GM21619 (cell line): ENCODE data around the gene DIO1.
"Not testable (repeated sequence)": the region's sequence is repeated elsewhere in the genome, so short reads cannot be mapped to it uniquely, and the experiment has no call there.

ENCODE experiments used
- ATAC-seq: cut with Tn5 transposase; IDR thresholded peaks from one replicate; pipeline ENCODE4 v1.9.1; 2021; ENCODE audit not compliant: unreplicated experiment

The DIO1 gene

DNA sequence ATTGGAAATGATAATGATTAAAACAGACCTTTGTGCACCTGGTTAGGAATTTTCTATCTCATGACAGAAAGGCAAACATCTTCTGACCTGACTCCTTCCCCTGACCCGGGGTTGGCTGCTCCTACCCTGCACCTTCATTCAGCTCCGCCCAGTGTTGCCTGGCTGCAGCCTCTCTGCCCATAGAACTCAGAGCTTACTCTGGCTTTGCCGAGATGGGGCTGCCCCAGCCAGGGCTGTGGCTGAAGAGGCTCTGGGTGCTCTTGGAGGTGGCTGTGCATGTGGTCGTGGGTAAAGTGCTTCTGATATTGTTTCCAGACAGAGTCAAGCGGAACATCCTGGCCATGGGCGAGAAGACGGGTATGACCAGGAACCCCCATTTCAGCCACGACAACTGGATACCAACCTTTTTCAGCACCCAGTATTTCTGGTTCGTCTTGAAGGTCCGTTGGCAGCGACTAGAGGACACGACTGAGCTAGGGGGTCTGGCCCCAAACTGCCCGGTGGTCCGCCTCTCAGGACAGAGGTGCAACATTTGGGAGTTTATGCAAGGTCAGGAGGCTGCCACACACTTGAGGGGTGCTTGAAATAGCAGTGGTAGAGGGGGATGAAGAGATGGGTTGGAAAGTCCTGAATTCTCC is at the start of gene DIO1:
DIO1 (plus strand) TSS at position 189 of the 638 bp plus-strand sequence; CDS start at position 213, 24 bp downstream.
- no peak for ATAC-seq

DNA sequence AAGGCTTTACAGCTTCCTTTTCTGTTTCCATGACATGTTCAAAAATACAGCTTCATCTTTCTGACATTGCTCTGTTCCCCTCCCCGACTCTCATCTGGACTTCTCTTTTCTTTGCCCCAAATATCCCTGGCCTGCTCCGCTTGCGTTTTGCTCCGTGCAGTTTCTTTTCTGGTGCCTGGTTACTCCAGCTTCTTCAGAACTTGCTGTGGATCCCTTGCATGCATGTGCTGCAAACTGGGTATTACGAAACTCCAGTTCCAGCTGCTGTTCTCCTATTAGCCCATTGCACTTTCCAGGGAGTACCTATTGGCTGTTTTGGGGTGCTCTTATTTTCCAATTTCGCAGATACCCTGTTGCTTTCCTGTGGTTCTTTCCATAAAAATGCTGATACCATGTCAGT is 46.0 kb upstream of the DIO1 start:
- no peak for ATAC-seq

DNA sequence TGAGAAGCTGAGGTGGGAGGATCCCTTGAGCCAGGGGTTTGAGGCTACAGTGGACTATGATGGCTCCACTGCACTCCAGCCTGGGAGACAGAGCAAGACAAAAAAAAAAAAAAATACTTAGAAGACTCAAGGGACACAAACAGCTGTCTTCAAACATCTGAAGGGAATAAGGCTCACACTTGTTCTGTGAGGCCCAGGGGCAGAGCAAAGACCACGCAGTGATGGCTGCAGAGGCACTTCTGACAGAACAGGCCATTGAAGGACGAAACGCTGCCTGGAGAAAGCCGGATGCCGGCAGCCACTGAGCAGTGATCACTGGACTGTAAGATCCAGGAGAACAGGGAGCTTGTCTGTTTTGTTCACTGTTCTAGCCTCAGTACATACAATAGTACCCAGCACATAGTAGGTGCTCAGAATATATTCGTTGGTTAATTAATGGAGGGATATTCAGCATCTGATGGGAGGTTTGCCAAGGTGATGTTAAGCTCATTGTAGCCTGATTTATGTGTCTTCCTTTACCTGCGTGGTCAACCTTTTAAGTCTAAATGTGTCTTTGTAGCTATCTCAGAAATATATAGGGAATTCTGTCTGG is 43.8 kb upstream of the DIO1 start:
- ATAC-seq: no peak

DNA sequence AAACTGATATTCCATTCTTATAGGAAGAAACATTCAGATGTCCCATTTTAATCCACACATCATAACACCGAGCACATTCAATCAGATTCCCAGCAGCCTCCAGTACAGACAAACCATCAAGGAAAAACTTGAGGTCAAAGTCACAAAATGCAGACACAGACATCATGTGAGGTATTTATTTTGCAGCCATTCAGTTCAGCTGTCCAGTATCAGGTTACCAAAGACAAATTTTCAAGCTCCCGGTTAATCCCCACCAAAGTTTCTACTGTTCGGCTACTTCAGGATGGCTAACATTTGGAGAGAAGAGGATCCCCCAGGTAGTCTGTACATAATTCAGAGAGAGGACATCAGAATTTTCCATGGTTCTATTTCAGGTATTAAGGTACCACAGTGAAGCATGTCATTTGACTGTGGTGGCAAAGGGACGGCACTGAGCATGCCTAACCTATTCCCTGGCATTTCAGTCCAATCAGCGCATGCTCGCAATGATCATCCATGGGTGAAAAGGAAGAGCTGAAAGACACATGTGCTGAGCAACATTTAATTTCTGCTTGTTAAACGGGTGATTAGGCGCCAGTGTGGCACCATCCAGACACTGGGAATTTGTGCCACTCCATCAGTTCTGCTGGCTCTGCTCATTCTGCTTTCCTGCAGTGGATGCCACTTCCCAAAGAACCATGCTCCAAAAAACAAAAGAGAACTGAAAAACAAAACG is 42.3 kb upstream of the DIO1 start:
- ATAC-seq: no peak

DNA sequence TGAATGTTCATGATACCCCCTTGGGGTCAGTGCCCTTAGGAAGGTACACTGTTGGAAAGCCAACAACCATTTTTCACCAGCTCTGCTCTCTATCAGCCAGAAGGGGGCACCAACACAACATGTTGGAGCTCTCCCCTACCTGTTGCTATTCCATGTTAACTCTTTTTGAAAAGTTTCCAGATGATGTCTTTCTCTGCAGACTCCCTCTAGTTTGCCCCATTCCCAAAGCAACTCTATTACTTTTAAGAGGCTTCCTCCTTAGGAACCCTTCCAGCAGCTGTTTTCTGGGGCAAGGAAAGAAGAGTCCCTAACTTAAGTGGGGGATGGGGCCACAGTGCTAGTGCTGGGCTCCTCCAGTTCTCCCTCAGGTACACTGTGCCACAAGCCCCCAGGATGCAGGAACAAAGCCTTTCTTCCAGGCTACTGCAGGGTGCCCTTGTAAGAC is 33.0 kb upstream of the DIO1 start:
- peak; percentile 67 for ATAC-seq

DNA sequence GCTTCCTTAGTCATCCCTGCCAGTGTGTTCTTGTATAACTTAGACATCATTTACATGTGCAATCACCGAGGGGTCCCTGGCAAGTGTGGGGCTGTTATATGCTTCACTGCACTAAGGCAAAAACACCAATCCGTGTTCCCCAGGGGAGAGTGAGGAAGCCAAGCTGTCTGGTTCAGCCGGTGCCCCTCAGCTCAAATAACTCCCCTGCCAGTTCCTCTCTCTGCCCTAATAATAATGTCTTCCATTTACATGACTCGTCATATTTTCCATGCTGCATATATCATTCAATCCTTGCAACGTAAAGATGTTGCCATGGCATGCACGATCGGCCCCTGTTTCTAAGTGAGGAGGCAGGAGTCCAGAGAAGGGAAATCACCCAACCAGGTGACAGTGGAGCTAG is 31.5 kb upstream of the DIO1 start:
- ATAC-seq: no peak

DNA sequence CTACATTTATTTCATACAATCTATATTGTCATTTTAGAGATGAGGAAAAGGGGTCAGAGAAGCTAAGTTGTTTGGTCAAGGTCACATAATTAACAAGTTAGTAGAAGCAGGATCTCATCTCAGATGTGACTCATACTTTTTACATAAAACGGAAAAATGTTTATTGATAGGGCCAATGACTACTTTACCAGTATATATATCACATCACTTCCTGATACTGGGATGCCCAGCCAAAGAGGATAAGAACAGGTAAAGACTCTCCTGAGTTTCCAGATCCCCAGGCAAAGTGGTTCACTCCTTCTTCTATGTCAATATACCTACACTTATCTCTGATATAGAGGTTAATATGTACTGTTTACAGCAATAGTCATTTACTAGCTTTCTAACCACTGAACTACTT is 25.4 kb upstream of the DIO1 start:
- no peak for ATAC-seq

DNA sequence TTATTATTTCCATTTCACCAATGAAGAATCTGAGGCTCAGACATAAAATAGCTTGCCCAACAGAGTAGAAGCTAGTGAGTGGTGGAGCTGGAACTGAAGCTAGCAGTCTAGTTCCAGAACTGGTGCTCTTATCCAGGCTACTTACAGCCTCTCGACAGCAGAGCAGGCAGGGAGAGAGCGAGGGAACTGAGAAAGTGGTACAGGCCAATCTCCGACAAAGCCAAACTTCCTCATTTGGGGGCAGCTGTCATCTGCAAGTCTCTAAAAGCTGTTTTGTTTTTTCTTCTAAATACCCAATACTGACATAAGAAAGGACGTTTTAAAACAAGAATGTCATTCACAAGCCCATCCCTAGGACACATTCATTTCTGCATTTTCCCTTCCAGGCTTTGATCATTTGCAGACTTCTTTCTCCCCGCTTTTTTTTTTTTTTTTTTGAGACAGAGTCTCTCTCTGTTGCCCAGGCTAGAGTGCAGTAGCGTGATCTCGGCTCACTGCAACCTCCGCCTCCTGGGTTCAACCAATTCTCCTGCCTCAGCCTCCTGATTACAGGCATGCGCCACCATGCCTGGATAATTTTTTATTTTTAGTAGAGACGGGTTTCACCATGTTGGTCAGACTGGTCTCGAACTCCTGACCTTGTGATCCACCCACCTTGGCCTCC is 24.4 kb upstream of the DIO1 start:
- no peak for ATAC-seq

DNA sequence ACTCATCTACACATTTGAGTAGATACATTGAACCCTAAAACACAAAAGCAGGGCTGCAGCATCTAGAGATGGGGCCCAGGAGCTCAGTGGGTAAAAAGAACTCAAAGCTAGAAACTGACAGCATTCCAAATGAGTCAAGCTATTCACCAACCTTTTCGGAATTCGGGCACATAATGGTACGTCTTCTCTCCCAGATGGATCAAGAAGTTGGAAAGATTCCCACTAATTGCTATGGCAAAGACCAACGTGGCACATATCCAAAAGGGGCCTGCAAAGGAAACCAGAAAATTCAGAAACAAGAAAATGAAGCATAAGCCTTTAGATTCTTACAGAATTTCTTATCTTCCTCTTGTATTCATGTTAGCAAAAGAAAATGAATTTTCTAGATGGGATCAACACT is 22.8 kb upstream of the DIO1 start:
- ATAC-seq: no peak

DNA sequence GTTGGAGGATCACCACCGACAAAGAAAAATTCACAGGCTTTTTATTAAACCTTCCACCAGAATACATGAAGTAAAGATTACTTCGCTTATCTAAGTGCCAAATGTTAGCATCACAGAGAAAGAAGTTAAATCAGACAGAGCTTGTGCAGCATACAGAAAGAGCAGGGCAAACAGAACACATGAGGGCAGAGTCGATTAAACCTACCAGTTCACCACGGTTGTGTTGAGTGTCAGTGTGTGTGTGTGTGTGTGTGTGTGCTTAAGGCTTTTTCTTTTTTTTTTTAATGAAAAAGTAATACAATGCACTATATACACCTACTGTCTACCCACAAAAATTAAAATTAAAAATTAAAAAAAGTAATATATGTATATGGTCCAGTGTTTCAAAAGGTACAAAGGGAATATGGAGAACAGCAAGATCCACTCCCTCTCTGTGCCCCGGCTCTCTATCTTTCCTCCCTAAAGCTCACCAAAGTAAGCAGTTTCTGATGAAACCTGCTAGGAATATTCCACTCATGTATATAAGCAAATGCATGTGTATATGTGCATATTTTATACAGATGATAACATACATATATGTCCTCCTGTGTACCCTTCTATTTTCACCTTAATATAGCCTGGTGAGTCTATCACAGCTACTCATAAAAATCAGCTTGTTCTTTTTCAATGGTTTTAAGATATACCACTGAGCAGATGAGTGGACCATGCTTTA is 22.1 kb upstream of the DIO1 start:
- ATAC-seq: no peak

DNA sequence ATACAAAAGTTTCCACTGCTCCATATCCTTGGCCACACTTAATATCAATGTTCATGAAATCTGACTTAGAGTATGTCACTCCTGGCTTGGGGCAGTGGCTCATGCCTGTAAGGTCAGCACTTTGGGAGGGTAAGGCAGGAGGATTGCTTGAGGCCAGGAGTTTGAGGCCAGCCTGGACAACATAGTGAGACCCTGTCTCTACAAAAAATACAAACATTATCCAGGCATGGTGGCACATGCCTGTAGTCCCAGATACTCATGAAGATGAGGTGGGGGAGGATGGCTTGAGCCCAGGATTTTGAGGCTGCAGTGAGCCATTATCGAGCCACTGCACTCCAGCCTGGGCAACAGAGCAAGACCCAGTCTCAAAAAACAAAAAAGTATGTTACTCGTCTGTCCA is 18.8 kb upstream of the DIO1 start:
- not testable (repeated sequence) for ATAC-seq

DNA sequence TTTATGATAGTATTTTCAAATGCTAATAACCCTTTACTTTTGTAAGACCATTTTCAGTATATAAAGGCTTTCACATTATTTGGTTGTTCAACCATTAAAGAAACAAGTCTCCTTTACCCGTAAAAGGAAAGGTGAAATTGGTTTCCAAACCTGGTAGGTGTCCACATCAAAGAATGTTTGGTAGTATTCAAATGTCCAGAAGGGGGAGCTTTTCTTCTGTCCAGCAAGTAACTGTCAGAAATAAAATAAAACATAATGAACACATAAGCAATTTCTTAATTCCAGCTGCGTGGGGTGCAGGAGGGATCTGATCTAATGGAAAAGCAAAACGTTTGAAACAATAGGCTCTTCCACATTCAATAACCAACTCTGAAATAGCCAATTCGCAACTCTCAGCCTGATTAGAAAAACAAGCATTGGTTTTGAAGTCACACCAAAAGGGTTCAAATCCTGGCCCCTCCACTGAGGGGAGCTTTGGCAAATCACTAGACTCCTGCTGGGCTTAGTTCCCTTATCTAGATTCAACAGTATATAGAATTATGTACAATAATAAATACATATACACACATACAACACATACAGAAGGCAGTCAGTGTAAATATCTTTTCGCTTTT is 15.4 kb upstream of the DIO1 start:
- ATAC-seq: no peak

DNA sequence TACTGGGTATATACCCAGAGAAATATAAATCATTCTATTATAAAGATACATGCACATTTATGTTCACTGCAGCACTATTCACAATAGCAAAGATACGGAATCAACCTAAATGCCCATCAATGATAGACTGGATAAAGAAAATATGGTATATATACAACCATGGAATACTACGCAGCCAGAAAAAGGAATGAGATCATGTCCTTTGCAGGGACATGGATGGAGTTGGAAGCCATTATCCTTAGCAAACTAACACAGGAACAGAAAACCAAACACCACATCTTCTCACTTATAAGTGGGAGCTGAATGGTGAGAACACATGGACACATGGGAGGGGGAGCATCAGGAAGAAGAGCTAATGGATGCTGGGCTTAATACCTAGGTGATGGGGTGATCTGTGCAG is 12.1 kb upstream of the DIO1 start:
- not testable (repeated sequence) for ATAC-seq

DNA sequence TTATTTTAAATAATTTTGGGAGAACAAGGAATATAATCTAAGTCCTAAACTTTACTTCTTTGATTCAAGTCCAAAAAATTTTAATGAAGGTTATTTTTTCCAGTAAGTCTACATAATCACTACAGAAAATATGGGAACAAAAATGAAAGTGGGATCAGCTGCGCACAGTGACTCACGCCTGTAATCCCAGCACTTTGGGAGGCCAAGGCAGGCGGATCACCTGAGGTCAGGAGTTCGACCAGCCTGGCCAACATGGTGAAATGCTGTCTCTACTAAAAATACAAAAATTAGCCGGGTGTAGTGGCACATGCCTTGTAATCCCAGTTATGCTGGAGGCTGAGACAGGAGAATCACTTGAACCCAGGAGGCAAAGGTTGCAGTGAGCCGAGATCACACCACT is 10.4 kb upstream of the DIO1 start:
- not testable (repeated sequence) for ATAC-seq

DNA sequence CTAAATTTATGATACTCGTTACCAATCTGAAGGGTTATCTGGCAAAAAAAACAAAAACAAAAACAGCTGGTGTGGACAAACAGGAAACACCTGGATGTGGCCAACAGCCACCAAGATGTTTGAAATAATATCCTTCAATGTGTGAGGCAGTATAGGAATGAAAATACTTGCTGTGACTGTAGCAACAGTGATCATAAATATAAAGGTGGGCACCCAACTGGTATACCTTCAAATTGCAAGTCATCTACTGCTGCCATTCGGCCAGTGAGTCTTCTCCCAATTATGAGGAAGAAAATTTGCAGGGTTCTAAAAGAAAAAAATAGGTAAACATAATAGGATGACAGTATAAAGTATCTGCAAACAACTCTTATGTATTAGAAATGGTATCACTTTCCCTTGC is 5.3 kb upstream of the DIO1 start:
- no peak for ATAC-seq

DNA sequence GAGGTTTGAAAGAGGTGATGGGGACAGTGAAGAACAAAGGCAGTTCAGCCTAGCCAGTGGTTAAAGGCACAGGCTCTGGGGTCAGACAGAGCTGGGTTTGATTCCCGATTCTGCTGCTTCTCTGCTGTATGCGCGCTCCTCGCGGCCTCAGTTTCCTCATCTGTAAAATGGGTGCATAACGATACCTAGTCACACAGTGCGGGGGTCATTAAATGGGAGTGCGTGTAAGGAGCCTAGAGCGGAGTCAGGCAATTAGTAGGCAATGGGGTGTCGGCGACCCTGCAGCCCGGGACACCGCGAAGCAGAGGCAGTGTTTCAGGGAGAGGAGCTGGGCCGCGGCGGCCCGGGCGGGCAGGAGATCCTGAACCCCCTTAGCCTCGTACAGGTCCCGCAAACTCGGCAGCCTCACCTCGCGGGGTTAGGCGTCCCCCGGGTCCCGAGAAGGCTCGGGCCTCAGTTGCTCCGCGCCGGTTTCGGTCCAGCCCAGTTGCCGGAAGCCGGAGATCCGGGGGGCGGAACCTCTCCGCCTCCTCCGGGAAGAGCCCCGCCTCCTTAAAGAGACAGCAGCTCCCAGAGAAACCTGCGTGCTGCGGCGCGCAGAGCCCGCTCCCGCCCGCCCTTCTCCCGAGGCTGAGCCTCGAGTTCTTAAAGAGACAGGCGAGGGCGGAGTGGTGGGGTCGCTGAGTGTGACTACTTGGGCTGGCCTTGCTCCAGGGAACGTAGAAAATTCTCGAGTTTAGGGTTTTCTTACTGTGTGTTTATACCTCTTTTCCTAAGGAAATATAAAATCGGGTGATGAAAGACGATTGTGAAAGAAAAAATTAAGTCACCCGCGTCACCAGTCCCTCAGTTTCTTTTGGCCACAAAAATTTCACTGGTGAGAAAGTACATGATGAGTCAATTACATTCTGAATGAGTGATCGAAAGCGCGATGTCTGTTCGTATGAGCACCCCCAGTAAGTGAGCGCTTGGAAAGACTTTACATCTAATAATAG is 4.4 kb upstream of the DIO1 start, which contains the start of gene YIPF1:
YIPF1 (minus strand) TSS at position 494 of the 995 bp plus-strand sequence. CDS start 860 bp downstream, outside the sequence.
- peak; percentile 84 for ATAC-seq

DNA sequence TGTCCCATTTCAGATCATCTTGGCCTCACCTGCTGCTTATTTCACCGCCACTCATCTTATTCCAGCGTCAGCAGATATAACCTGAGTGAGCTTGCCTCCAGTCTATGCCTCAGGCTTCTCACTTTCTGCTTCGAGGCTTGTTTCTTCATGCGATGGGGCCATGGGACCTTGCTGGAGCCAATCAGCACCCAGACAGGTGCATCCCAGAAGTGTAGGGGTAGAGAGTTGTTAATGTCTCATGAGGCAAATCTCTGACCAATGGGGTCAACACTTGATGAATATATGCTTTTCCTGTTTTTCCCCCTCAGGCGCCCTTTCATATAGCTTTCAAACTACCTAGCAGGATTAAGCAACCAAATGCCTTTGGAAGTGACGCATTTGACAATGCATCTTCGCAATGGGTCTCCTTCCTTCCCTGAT is 3.5 kb upstream of the DIO1 start:
- ATAC-seq: no peak

DNA sequence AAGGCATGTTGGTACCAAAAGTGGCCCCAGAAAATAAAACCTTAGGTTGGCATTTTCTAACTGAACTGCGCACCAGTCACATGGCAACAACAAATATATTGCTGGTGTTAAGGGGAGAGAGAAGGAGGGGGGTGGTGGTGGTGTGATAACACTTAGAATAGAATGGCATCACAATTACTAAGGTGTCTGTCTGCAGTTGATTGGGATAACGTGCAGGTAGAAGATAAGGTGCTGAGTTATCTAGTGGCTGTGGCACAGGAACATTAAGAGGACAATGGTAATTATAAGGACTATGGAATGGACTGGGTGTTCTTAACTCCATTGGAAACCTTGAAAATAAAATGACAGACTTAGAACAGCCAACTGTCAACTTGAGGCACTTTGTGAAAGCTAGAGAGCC is 3.0 kb upstream of the DIO1 start:
- ATAC-seq: no peak

DNA sequence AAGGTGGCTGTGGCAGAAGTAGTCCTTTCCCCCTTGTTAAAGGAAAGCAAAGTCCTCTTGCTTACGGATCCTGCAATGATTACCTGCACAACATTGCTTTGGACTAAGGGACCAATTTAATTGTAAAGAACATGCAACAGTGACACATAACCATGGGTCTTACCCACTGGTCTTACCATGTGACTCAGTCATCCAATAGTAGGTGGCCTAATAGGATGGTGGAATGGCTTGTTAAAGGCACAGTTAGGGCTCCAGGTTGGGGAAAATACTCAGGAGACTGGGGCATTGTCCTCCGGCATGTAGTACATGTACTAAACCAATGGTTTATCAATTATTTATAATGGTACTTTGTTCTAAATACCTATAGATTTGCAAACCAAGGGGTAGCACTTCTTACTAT is 2.3 kb upstream of the DIO1 start:
- no peak for ATAC-seq
